Measurements from ENCODE around the gene B3GALT2. TPM values are rescaled to one million over a fixed set of nuclear protein-coding genes. Genes with fewer than 3 reads are reported as not detected.
A peak's percentile ranks its signal among the peaks of the same experiment; 100 is the strongest.
"Not testable (repeated sequence)": the region's sequence is repeated elsewhere in the genome, so short reads cannot be mapped to it uniquely, and the experiment has no call there.

B3GALT2 gene
- polyA plus RNA-seq, 1 experiment = 8.0 TPM

- TF ChIP-seq CTCF (IDR thresholded peaks at IDR 0.05; ENCODE audit: low read depth, low read length) = peak; percentile 42
- ChIA-PET POLR2A (no interaction called here), CTCF (interaction anchor here (0.5 to 2.1 kb wide), 27 partner anchors 8 to 1628 kb away, joined by 3 to 12 read pairs (median 3); no protein-coding TSS in a partner anchor)
- no peak for DNase-seq (ENCODE audit: low read depth, low spot score)
- H3K27me3 ChIP-seq (ENCODE audit: control insufficient read depth, insufficient read depth, low read length) = no peaks in the 10 kb centered on the region
- no peak overlapping the region for H3K4me3 ChIP-seq (ENCODE audit: low read depth, low read length)
- H3K9me3 ChIP-seq (ENCODE audit: control insufficient read depth, insufficient read depth, low read length) = peaks cover 6% of the 10 kb centered on the region; the same call in 1 of the 2 replicates
- H3K27ac ChIP-seq (ENCODE audit: low read depth, low read length) = no peak overlapping the region
These were observed 3.8 kb upstream of the B3GALT2 start for GRCh38 chr1:193190096-193190744.

GRCh38 chr1:193189442-193190095, 3.2 kb upstream of the B3GALT2 start:
- no peak for TF ChIP-seq CTCF (IDR thresholded peaks at IDR 0.05; ENCODE audit: low read depth, low read length)
- POLR2A ChIA-PET = no interaction called here
- no peak overlapping the region for H3K27ac ChIP-seq (ENCODE audit: low read depth, low read length)
- CTCF ChIA-PET = interaction anchor here (0.6 to 2.1 kb wide), 20 partner anchors 7 to 1176 kb away, joined by 3 to 12 read pairs (median 3); no protein-coding TSS in a partner anchor
- peaks cover 6% of the 10 kb centered on the region; the same call in 1 of the 2 replicates for H3K9me3 ChIP-seq (ENCODE audit: control insufficient read depth, insufficient read depth, low read length)
- H3K27me3 ChIP-seq (ENCODE audit: control insufficient read depth, insufficient read depth, low read length) = no peaks in the 10 kb centered on the region
- no peak for DNase-seq (ENCODE audit: low read depth, low spot score)
- no peak overlapping the region for H3K4me3 ChIP-seq (ENCODE audit: low read depth, low read length)

GRCh38 chr1:193188915-193189314, 2.5 kb upstream of the B3GALT2 start:
- DNase-seq (ENCODE audit: low read depth, low spot score); H3K4me3 ChIP-seq (ENCODE audit: low read depth, low read length); POLR2A ChIA-PET; H3K27me3 ChIP-seq (ENCODE audit: control insufficient read depth, insufficient read depth, low read length); H3K27ac ChIP-seq (ENCODE audit: low read depth, low read length); H3K9me3 ChIP-seq (ENCODE audit: control insufficient read depth, insufficient read depth, low read length): not testable (repeated sequence)
- CTCF ChIA-PET = interaction anchor here (1.4 to 2.1 kb wide), 2 partner anchors 150 to 407 kb away, joined by 3 to 12 read pairs; no protein-coding TSS in a partner anchor

GRCh38 chr1:193187114-193187513, 701 bp upstream of the B3GALT2 start:
- CTCF ChIA-PET = interaction anchor here (0.7 to 1.3 kb wide), 3 partner anchors 10 to 1135 kb away, joined by 3 read pairs; no protein-coding TSS in a partner anchor
- H3K27me3 ChIP-seq (ENCODE audit: control insufficient read depth, insufficient read depth, low read length) = no peaks in the 10 kb centered on the region
- H3K4me3 ChIP-seq (ENCODE audit: low read depth, low read length) = no peak overlapping the region
- POLR2A ChIA-PET = no interaction called here
- no peak for DNase-seq (ENCODE audit: low read depth, low spot score)
- H3K27ac ChIP-seq (ENCODE audit: low read depth, low read length) = no peak overlapping the region
- peaks cover under 1% of the 10 kb centered on the region; the same call in 1 of the 2 replicates for H3K9me3 ChIP-seq (ENCODE audit: control insufficient read depth, insufficient read depth, low read length)
- no peak for TF ChIP-seq CTCF (IDR thresholded peaks at IDR 0.05; ENCODE audit: low read depth, low read length)

GRCh38 chr1:193185211-193185610, 1.2 kb downstream of the B3GALT2 start:
- Histone ChIP-seq H3K27ac (ENCODE audit: low read depth, low read length) (no peak overlapping the region), H3K4me3 (ENCODE audit: low read depth, low read length) (peak overlapping the region; percentile 58)
- POLR2A ChIA-PET = interaction anchor here (1.5 kb wide), 1 partner anchor 150 kb away, joined by 4 read pairs; no protein-coding TSS in a partner anchor

More at GRCh38 chr1:193185211-193185610, 1.2 kb downstream of the B3GALT2 start:
- H3K9me3 ChIP-seq (ENCODE audit: control insufficient read depth, insufficient read depth, low read length) = no peaks in the 10 kb centered on the region
- no peak for DNase-seq (ENCODE audit: low read depth, low spot score)
- TF ChIP-seq CTCF (IDR thresholded peaks at IDR 0.05; ENCODE audit: low read depth, low read length) = no peak
- CTCF ChIA-PET = no interaction called here
- no peaks in the 10 kb centered on the region for H3K27me3 ChIP-seq (ENCODE audit: control insufficient read depth, insufficient read depth, low read length)

Data from AG04450 (cell line).